Activated CD8-positive, alpha-beta T cell treated with anti-CD3 and anti-CD28 coated beads, Interleukin-2, amount 10 ng/mL, durations not matched to agents 7 days and 5 days (primary cell): ENCODE results near the gene TLR9. TPM values are rescaled to one million over a fixed set of nuclear protein-coding genes. Genes with fewer than 3 reads are reported as not detected.
"Not testable (repeated sequence)": the region's sequence is repeated elsewhere in the genome, so short reads cannot be mapped to it uniquely, and the experiment has no call there.

Source experiments
- ATAC-seq: fragments of 150-1000 bp; cut with Tn5 transposase; one replicate; pipeline ENCODE4 v1.10.0; 2021; ENCODE audit warnings: moderate library complexity
- CTCF ChIA-PET: fragments of 350-600 bp; sonication (Branson Sonifier 250); formaldehyde crosslinking; loops from one replicate; lab custom pipeline; 2021; ENCODE audit warnings: antibody characterized with exemption; lab: Charles Lee
- POLR2A ChIA-PET: fragments of 350-600 bp; sonication (Branson Sonifier 250); formaldehyde crosslinking; loops from one replicate; lab custom pipeline; 2021; ENCODE audit warnings: antibody characterized with exemption; lab: Charles Lee
- DNase-seq: peaks from one replicate; pipeline ENCODE4 v3.0.0-alpha.2; 2020
- H3K27ac Mint-ChIP-seq: one replicate; pipeline ENCODE4 v1.8.0; 2021; ENCODE audit warnings: mild to moderate bottlenecking, mixed read lengths
- H3K27me3 Mint-ChIP-seq: one replicate; pipeline ENCODE4 v1.8.0; 2021; ENCODE audit warnings: low read depth, mixed read lengths
- H3K36me3 Mint-ChIP-seq: one replicate; pipeline ENCODE4 v1.8.0; 2021; ENCODE audit warnings: low read depth, mixed read lengths
- H3K4me1 Mint-ChIP-seq: one replicate; pipeline ENCODE4 v1.8.0; 2021; ENCODE audit warnings: low read depth, mixed read lengths
- H3K4me3 Mint-ChIP-seq: one replicate; pipeline ENCODE4 v1.8.0; 2021; ENCODE audit warnings: mild to moderate bottlenecking, mixed read lengths
- H3K9me3 Mint-ChIP-seq: one replicate; pipeline ENCODE4 v1.8.0; 2022; ENCODE audit warnings: mixed read lengths; ENCODE audit not compliant: insufficient read depth
- total RNA-seq, 2 experiments: library from RNA; stranded (reverse); gene quantifications; one replicate each; pipeline ENCODE4 v1.2.3, GENCODE V29; 2021

Gene TLR9
- under 1 TPM; 0.52 to 0.79 TPM for total RNA-seq

- H3K4me1 Mint-ChIP-seq, result peaks cover 69% of the 10 kb centered on the region
- POLR2A ChIA-PET, result interaction anchor here (1.0 to 7.9 kb wide), 6 partner anchors 9 to 114 kb away, joined by 3 to 53 read pairs (median 5); partner anchors contain the start of genes GLYCTK, TWF2 and WDR82
These were observed at the start of gene TLR9 for GRCh38 chr3:52225452-52226228. TSS of gene TLR9 (minus strand) at chr3:52225645. CDS start at chr3:52225529, 116 bp downstream.

GRCh38 chr3:52274781-52275180 is 49.3 kb upstream of the TLR9 start:
- not testable (repeated sequence) for H3K9me3 Mint-ChIP-seq, DNase-seq, ATAC-seq, H3K27me3 Mint-ChIP-seq
- ChIA-PET CTCF (interaction anchor here (0.6 to 7.0 kb wide), 3 partner anchors 12 to 43 kb away, joined by 3 to 74 read pairs (median 3); no protein-coding TSS in a partner anchor), POLR2A (interaction anchor here (1.3 kb wide), 1 partner anchor 18 kb away, joined by 5 read pairs; no protein-coding TSS in a partner anchor)
- Mint-ChIP-seq H3K36me3 (peaks cover 86% of the 10 kb centered on the region), H3K4me3 (peak overlapping the region; percentile 100), H3K27ac (peak overlapping the region; percentile 99), H3K4me1 (peaks cover 56% of the 10 kb centered on the region)

More at GRCh38 chr3:52225452-52226228, at the start of gene TLR9:
- ATAC-seq (peak; percentile 29), DNase-seq (no peak)
- CTCF ChIA-PET, result interaction anchor here (0.5 to 9.7 kb wide), 6 partner anchors 11 to 224 kb away, joined by 3 to 157 read pairs (median 4); partner anchors contain the start of gene TWF2
- H3K27ac Mint-ChIP-seq, result peak within 1 kb of the TSS; percentile 96
- no peaks in the 10 kb centered on the region for H3K27me3 Mint-ChIP-seq
- peaks cover 50% of the 10 kb centered on the region for H3K36me3 Mint-ChIP-seq
- H3K9me3 Mint-ChIP-seq, result no peaks in the 10 kb centered on the region
- H3K4me3 Mint-ChIP-seq, result peak within 1 kb of the TSS; percentile 41

GRCh38 chr3:52272831-52273230 is 47.4 kb upstream of the TLR9 start:
- ATAC-seq (peak; percentile 34), DNase-seq (no peak)
- Mint-ChIP-seq H3K4me3 (peak overlapping the region; percentile 100), H3K4me1 (peaks cover 67% of the 10 kb centered on the region), H3K9me3 (no peaks in the 10 kb centered on the region), H3K36me3 (peaks cover 94% of the 10 kb centered on the region), H3K27ac (peak overlapping the region; percentile 99), H3K27me3 (no peaks in the 10 kb centered on the region)
- ChIA-PET CTCF (interaction anchor here (0.9 to 3.5 kb wide), 6 partner anchors 18 to 66 kb away, joined by 4 to 44 read pairs (median 12); no protein-coding TSS in a partner anchor), POLR2A (interaction anchor here (1.0 to 3.4 kb wide), 4 partner anchors 9 to 47 kb away, joined by 3 to 22 read pairs (median 6); partner anchors contain the start of gene TLR9)

- CTCF ChIA-PET, result interaction anchor here (0.9 to 3.5 kb wide), 12 partner anchors 8 to 67 kb away, joined by 4 to 44 read pairs (median 9); partner anchors contain the start of gene GLYCTK
- H3K4me3 Mint-ChIP-seq, result peak overlapping the region; percentile 84
- peaks cover 74% of the 10 kb centered on the region for H3K4me1 Mint-ChIP-seq
- DNase-seq, H3K9me3 Mint-ChIP-seq, H3K27me3 Mint-ChIP-seq, ATAC-seq: not testable (repeated sequence)
- peaks cover 94% of the 10 kb centered on the region for H3K36me3 Mint-ChIP-seq
- POLR2A ChIA-PET, result interaction anchor here (0.7 to 3.4 kb wide), 6 partner anchors 10 to 47 kb away, joined by 3 to 22 read pairs (median 4); partner anchors contain the start of genes GLYCTK and TLR9
- H3K27ac Mint-ChIP-seq, result peak overlapping the region; percentile 96
These were observed 46.7 kb upstream of the TLR9 start for GRCh38 chr3:52272172-52272571.

GRCh38 chr3:52270252-52270754 is 44.9 kb upstream of the TLR9 start:
- no peak for DNase-seq
- ATAC-seq, result no peak
- POLR2A ChIA-PET, result interaction anchor here (0.6 to 3.4 kb wide), 7 partner anchors 9 to 48 kb away, joined by 3 to 22 read pairs (median 4); partner anchors contain the start of genes TWF2 and WDR82
- Mint-ChIP-seq H3K4me3 (peak overlapping the region; percentile 84), H3K4me1 (peaks cover 84% of the 10 kb centered on the region), H3K36me3 (peaks cover 89% of the 10 kb centered on the region), H3K9me3 (no peaks in the 10 kb centered on the region), H3K27me3 (no peaks in the 10 kb centered on the region), H3K27ac (peak overlapping the region; percentile 96)
- CTCF ChIA-PET, result interaction anchor here (0.7 to 3.5 kb wide), 18 partner anchors 7 to 69 kb away, joined by 3 to 44 read pairs (median 6); no protein-coding TSS in a partner anchor

GRCh38 chr3:52269776-52270175 is 44.3 kb upstream of the TLR9 start:
- H3K27me3 Mint-ChIP-seq, result no peaks in the 10 kb centered on the region
- peak overlapping the region; percentile 96 for H3K27ac Mint-ChIP-seq
- no peak for ATAC-seq
- H3K9me3 Mint-ChIP-seq, result no peaks in the 10 kb centered on the region
- H3K36me3 Mint-ChIP-seq, result peaks cover 88% of the 10 kb centered on the region
- ChIA-PET CTCF (interaction anchor here (2.3 to 3.5 kb wide), 5 partner anchors 9 to 69 kb away, joined by 12 to 44 read pairs (median 23); no protein-coding TSS in a partner anchor), POLR2A (interaction anchor here (1.1 to 3.4 kb wide), 2 partner anchors 12 to 16 kb away, joined by 4 to 22 read pairs; no protein-coding TSS in a partner anchor)
- H3K4me1 Mint-ChIP-seq, result peaks cover 85% of the 10 kb centered on the region
- no peak for DNase-seq
- peak overlapping the region; percentile 84 for H3K4me3 Mint-ChIP-seq

GRCh38 chr3:52268036-52268435 is 42.6 kb upstream of the TLR9 start:
- H3K9me3 Mint-ChIP-seq, result no peaks in the 10 kb centered on the region
- H3K4me3 Mint-ChIP-seq, result no peak overlapping the region
- CTCF ChIA-PET, result interaction anchor here (0.7 to 1.5 kb wide), 6 partner anchors 8 to 71 kb away, joined by 3 to 5 read pairs (median 4); no protein-coding TSS in a partner anchor
- H3K36me3 Mint-ChIP-seq, result peaks cover 88% of the 10 kb centered on the region
- POLR2A ChIA-PET, result interaction anchor here (0.7 to 2.3 kb wide), 4 partner anchors 10 to 20 kb away, joined by 3 to 12 read pairs (median 4); partner anchors contain the start of gene WDR82
- H3K4me1 Mint-ChIP-seq, result peaks cover 84% of the 10 kb centered on the region
- DNase-seq (no peak), ATAC-seq (no peak)
- no peaks in the 10 kb centered on the region for H3K27me3 Mint-ChIP-seq
- H3K27ac Mint-ChIP-seq, result peak overlapping the region; percentile 61

- ATAC-seq (no peak), DNase-seq (no peak)
- POLR2A ChIA-PET, result interaction anchor here (0.6 to 2.4 kb wide), 3 partner anchors 10 to 13 kb away, joined by 3 to 15 read pairs (median 5); partner anchors contain the start of gene WDR82
- no peak overlapping the region for H3K4me3 Mint-ChIP-seq
- H3K27ac Mint-ChIP-seq, result no peak overlapping the region
- H3K9me3 Mint-ChIP-seq, result no peaks in the 10 kb centered on the region
- peaks cover 91% of the 10 kb centered on the region for H3K36me3 Mint-ChIP-seq
- no peaks in the 10 kb centered on the region for H3K27me3 Mint-ChIP-seq
- H3K4me1 Mint-ChIP-seq, result peaks cover 84% of the 10 kb centered on the region
- CTCF ChIA-PET, result interaction anchor here (1.2 to 2.9 kb wide), 2 partner anchors 12 to 34 kb away, joined by 6 to 12 read pairs; no protein-coding TSS in a partner anchor
These were observed 39.9 kb upstream of the TLR9 start for GRCh38 chr3:52265387-52265786.

- ChIA-PET CTCF (interaction anchor here (1.3 to 2.9 kb wide), 4 partner anchors 8 to 14 kb away, joined by 3 to 13 read pairs (median 8); no protein-coding TSS in a partner anchor), POLR2A (interaction anchor here (0.6 kb wide), 1 partner anchor 17 kb away, joined by 3 read pairs; no protein-coding TSS in a partner anchor)
- peaks cover 78% of the 10 kb centered on the region for H3K4me1 Mint-ChIP-seq
These were observed 37.0 kb upstream of the TLR9 start for GRCh38 chr3:52262447-52262846.

GRCh38 chr3:52259448-52259847 is 34.0 kb upstream of the TLR9 start:
- no peak overlapping the region for H3K4me3 Mint-ChIP-seq
- ChIA-PET POLR2A (interaction anchor here (1.2 kb wide), 1 partner anchor 21 kb away, joined by 4 read pairs; the partner anchor contains the start of gene TWF2), CTCF (interaction anchor here (1.0 to 3.0 kb wide), 7 partner anchors 9 to 80 kb away, joined by 3 to 15 read pairs (median 6); no protein-coding TSS in a partner anchor)
- H3K27ac Mint-ChIP-seq, result peak overlapping the region; percentile 8
- no peak for DNase-seq
- H3K4me1 Mint-ChIP-seq, result peaks cover 88% of the 10 kb centered on the region
- no peak for ATAC-seq
- no peaks in the 10 kb centered on the region for H3K27me3 Mint-ChIP-seq
- peaks cover 97% of the 10 kb centered on the region for H3K36me3 Mint-ChIP-seq
- H3K9me3 Mint-ChIP-seq, result no peaks in the 10 kb centered on the region

More at GRCh38 chr3:52262447-52262846, 37.0 kb upstream of the TLR9 start:
- ATAC-seq (no peak), DNase-seq (no peak)
- H3K4me3 Mint-ChIP-seq, result no peak overlapping the region
- no peaks in the 10 kb centered on the region for H3K27me3 Mint-ChIP-seq
- H3K36me3 Mint-ChIP-seq, result peaks cover 92% of the 10 kb centered on the region
- no peaks in the 10 kb centered on the region for H3K9me3 Mint-ChIP-seq
- peak overlapping the region; percentile 51 for H3K27ac Mint-ChIP-seq
